ENCODE results near the gene HMG20A. TPM values are rescaled to one million over a fixed set of nuclear protein-coding genes. Genes with fewer than 3 reads are reported as not detected.

Gene HMG20A
- total RNA-seq, 1 donor from 2014 or later: 26.4 TPM

DNA sequence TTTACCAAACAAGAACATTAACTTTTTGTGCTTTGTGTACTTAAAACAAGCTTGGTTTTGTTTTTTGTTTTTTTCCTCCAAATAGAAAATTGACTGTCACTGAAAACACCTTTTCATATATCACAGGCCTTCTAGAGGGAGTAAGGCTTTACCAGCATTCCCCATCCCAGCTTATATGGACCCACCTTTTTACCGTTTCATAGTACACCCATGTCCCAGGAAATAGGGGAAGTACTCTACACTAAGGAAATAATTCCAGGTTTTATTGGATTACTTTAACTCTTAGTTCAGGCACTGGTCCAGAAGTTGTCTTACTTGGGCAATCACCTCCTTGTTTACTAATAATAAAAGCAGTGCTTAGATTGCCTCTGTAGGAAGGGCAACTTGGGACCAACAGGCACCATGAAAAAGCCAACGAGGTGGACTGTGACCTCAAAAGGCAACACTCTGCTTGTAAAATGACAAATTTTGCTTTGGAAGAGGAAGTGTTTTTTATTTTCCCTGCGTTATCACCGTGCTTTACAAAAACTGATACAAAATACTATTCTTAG is 26.2 kb downstream of the HMG20A start:
- H3K4me3 ChIP-seq (ENCODE audit: low read depth, low read length): no peak overlapping the region
- no peaks in the 10 kb centered on the region for H3K27me3 ChIP-seq (ENCODE audit: control insufficient read depth, insufficient read depth, low read length)
- no peaks in the 10 kb centered on the region for H3K36me3 ChIP-seq (ENCODE audit: control insufficient read depth, insufficient read depth, low read length)
- no peak for DNase-seq (ENCODE audit: low read depth)
- TF ChIP-seq, protein P1, sequence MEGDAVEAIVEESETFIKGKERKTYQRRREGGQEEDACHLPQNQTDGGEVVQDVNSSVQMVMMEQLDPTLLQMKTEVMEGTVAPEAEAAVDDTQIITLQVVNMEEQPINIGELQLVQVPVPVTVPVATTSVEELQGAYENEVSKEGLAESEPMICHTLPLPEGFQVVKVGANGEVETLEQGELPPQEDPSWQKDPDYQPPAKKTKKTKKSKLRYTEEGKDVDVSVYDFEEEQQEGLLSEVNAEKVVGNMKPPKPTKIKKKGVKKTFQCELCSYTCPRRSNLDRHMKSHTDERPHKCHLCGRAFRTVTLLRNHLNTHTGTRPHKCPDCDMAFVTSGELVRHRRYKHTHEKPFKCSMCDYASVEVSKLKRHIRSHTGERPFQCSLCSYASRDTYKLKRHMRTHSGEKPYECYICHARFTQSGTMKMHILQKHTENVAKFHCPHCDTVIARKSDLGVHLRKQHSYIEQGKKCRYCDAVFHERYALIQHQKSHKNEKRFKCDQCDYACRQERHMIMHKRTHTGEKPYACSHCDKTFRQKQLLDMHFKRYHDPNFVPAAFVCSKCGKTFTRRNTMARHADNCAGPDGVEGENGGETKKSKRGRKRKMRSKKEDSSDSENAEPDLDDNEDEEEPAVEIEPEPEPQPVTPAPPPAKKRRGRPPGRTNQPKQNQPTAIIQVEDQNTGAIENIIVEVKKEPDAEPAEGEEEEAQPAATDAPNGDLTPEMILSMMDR (IDR thresholded peaks at IDR 0.05; ENCODE audit: insufficient read depth, low read length, poor library complexity, severe bottlenecking): no peak

DNA sequence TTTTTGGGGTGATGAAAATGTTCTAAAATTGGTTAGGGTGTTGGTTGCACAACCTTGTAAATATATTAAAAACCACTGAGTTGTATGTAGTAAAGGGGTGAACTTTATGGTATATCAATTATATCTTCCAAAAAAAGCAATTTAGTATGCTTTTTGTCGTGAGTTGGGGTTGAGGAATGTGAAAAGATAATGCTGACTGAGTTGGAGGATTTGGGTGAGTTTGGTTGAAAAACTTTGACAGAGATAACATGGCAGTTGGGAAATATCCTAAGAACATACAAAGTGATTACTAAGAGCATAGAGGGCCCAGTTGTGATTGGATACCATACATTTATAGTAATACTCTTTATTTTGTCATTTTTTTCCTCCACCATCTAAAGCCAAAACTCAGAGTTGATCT is 33.6 kb downstream of the HMG20A start:
- no peaks in the 10 kb centered on the region for H3K27me3 ChIP-seq (ENCODE audit: control insufficient read depth, insufficient read depth, low read length)
- DNase-seq (ENCODE audit: low read depth): no peak
- TF ChIP-seq, protein P1 (IDR thresholded peaks at IDR 0.05; ENCODE audit: insufficient read depth, low read length, poor library complexity, severe bottlenecking): no peak
- H3K36me3 ChIP-seq (ENCODE audit: control insufficient read depth, insufficient read depth, low read length): no peaks in the 10 kb centered on the region
- no peak overlapping the region for H3K4me3 ChIP-seq (ENCODE audit: low read depth, low read length)

DNA sequence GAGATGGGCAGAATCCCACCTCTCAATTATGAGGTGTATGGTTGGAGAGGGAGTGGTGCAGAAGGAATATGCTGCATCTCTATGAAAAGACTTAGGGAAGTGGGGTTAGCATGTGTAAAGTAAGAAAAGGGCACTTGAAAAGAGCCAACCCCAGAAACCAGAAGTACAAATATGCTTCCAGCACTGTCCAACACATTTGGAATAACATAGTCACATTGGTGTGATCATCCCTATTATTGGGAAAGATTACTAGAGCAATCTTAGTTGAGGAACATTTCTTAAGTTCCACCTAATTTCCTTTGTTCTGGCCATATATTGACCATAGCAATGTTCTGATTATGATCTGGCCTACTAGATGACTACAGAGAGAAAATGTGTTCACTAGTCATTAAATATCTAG is 34.3 kb downstream of the HMG20A start:
- no peak overlapping the region for H3K4me3 ChIP-seq (ENCODE audit: low read depth, low read length)
- no peaks in the 10 kb centered on the region for H3K27me3 ChIP-seq (ENCODE audit: control insufficient read depth, insufficient read depth, low read length)
- TF ChIP-seq, protein P1 (IDR thresholded peaks at IDR 0.05; ENCODE audit: insufficient read depth, low read length, poor library complexity, severe bottlenecking): no peak
- no peak for DNase-seq (ENCODE audit: low read depth)
- H3K36me3 ChIP-seq (ENCODE audit: control insufficient read depth, insufficient read depth, low read length): no peaks in the 10 kb centered on the region

DNA sequence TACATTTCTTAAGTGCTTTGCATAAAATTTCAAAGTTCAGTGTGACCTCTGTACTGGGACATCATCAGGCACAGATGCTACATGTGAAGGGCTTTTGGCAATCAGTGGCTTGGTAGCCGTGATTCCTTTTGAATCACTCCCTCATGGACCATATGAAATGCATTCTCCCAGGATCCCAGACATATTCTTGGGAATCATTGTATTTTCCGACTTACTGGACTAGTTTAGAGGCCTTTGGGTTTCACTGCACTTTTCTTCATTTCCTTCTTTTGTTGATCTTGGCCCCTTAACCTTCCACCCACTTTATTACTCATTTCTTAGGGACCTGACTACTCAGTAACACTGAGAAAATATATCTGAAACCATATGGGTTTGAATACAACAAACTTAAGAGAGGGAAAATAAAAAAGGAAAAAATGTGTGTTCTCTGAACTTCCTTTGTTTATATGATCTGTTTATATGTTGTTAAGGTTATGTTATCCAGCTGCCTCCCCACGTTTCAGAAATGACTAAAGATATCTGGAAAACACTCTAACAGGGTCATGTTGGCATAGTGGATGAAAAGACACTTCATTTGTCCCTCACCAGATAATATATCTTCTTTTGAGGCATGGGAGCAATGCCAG is 35.1 kb downstream of the HMG20A start:
- H3K4me3 ChIP-seq (ENCODE audit: low read depth, low read length): no peak overlapping the region
- no peaks in the 10 kb centered on the region for H3K27me3 ChIP-seq (ENCODE audit: control insufficient read depth, insufficient read depth, low read length)
- TF ChIP-seq, protein P1 (IDR thresholded peaks at IDR 0.05; ENCODE audit: insufficient read depth, low read length, poor library complexity, severe bottlenecking): no peak
- H3K36me3 ChIP-seq (ENCODE audit: control insufficient read depth, insufficient read depth, low read length): no peaks in the 10 kb centered on the region
- no peak for DNase-seq (ENCODE audit: low read depth)

DNA sequence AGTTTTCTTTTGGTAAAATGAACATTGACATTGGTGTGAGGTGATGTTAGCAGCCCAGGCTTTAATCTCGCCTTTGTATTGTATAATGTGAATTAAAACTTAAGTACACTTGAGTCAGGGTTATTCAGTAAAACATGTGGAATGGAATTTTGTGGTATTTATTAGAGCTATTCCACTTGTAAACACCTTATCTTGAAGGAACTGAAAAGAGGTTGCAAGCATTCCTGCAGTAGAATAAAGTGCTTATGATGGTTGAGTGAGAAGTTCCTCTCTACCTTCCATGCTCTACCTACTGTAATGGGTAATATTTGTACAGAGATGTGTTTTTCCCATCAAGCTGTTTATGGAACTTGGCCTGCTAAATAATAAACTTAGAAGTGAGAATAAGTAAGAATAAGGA is 36.1 kb downstream of the HMG20A start:
- Histone ChIP-seq H3K4me3 (ENCODE audit: low read depth, low read length) (no peak overlapping the region), H3K36me3 (ENCODE audit: control insufficient read depth, insufficient read depth, low read length) (no peaks in the 10 kb centered on the region), H3K27me3 (ENCODE audit: control insufficient read depth, insufficient read depth, low read length) (no peaks in the 10 kb centered on the region)
- DNase-seq (ENCODE audit: low read depth): no peak
- TF ChIP-seq, protein P1 (IDR thresholded peaks at IDR 0.05; ENCODE audit: insufficient read depth, low read length, poor library complexity, severe bottlenecking): no peak

Measured in kidney epithelial cell (primary cell).